ENCODE results near the gene CUZD1. TPM values are rescaled to one million over a fixed set of nuclear protein-coding genes. Genes with fewer than 3 reads are reported as not detected.
"Not testable (repeated sequence)": the region's sequence is repeated elsewhere in the genome, so short reads cannot be mapped to it uniquely, and the experiment has no call there.

CUZD1 gene
- total and polyA plus RNA-seq, 2 experiments from 2014 or later = 3.1 to 4.1 TPM

DNA sequence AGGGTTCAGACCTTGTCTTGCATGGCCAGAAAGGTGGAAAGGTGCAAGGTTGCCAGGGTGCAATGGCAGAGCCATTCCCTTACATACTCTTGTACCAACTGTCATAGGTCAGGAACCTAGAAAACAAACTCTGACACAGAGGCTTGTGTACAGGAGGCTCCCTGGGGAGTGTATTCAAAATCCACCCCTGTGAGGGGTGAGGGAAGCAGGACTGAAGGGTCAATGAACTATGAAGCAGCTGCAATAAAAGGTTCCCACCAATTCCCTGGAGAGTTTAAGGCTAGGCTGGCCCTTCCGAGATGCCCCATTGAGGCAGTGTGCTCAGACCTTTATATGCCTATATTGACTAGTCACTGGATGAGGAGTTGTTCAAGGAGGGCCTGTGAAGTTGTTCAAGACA, 13.9 kb upstream of the CUZD1 start:
- no peaks in the 10 kb centered on the region for H3K9me2 ChIP-seq (ENCODE audit: insufficient read depth)
- no peaks in the 10 kb centered on the region for H3K27me3 ChIP-seq (ENCODE audit: insufficient read depth)
- Mint-ChIP-seq H3K27me3 (ENCODE audit: insufficient read depth, low read depth, poor library complexity) (no peaks in the 10 kb centered on the region), H3K36me3 (ENCODE audit: low read depth) (peaks cover 5% of the 10 kb centered on the region; the same call in 1 of the 3 replicates), H3K4me1 (peaks cover 17% of the 10 kb centered on the region; the same call in 2 of the 3 replicates), H3K4me3 (no peak overlapping the region), H3K27ac (no peak overlapping the region), H3K9me3 (no peaks in the 10 kb centered on the region)
- DNase-seq (ENCODE audit: low spot score) = no peak
- no peak for ATAC-seq
- no peaks in the 10 kb centered on the region for H3F3A ChIP-seq (replicated peaks; ENCODE audit: low read depth)
- no peak overlapping the region for H3K27ac ChIP-seq (ENCODE audit: low read depth)
- no peak overlapping the region for H3K4me2 ChIP-seq
- peaks cover 18% of the 10 kb centered on the region for H4K20me1 ChIP-seq (replicated peaks; ENCODE audit: insufficient read depth)
- peaks cover 3% of the 10 kb centered on the region; the same call in 1 of the 2 replicates for H3K4me1 ChIP-seq (ENCODE audit: insufficient read depth)
- H2AFZ ChIP-seq = no peak overlapping the region
- peaks cover 71% of the 10 kb centered on the region for H3K79me2 ChIP-seq (replicated peaks; ENCODE audit: insufficient read depth)
- no peak overlapping the region for H3K4me3 ChIP-seq
- TF ChIP-seq POLR2AphosphoS5 (IDR thresholded peaks at IDR 0.05; ENCODE audit: low read depth) (no peak), ZNF114 (CRISPR knock-in tag; IDR thresholded peaks at IDR 0.05) (no peak), ZNF331 (CRISPR knock-in tag; IDR thresholded peaks at IDR 0.05; ENCODE audit: low read depth) (no peak), STAT1 (IDR thresholded peaks at IDR 0.05; ENCODE audit: unreplicated experiment) (no peak)
- TF ChIP-seq, protein P1, sequence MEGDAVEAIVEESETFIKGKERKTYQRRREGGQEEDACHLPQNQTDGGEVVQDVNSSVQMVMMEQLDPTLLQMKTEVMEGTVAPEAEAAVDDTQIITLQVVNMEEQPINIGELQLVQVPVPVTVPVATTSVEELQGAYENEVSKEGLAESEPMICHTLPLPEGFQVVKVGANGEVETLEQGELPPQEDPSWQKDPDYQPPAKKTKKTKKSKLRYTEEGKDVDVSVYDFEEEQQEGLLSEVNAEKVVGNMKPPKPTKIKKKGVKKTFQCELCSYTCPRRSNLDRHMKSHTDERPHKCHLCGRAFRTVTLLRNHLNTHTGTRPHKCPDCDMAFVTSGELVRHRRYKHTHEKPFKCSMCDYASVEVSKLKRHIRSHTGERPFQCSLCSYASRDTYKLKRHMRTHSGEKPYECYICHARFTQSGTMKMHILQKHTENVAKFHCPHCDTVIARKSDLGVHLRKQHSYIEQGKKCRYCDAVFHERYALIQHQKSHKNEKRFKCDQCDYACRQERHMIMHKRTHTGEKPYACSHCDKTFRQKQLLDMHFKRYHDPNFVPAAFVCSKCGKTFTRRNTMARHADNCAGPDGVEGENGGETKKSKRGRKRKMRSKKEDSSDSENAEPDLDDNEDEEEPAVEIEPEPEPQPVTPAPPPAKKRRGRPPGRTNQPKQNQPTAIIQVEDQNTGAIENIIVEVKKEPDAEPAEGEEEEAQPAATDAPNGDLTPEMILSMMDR (conservative IDR thresholded peaks at IDR 0.05; ENCODE audit: low read depth in 2 of 2) = no peak
- no peaks in the 10 kb centered on the region; the same call in 1 of the 2 replicates for H3K36me3 ChIP-seq (ENCODE audit: insufficient read depth)

DNA sequence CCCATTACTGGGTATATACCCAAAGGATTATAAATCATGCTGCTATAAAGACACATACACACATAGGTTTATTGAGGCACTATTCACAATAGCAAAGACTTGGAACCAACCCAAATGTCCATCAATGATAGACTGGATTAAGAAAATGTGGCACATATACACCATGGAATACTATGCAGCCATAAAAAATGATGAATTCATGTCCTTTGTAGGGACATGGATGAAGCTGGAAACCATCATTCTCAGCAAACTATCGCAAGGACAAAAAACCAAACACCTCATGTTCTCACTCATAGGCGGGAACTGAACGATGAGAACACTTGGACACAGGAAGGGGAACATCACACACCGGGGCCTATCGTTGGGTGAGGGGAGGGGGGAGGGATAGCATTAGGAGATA, 12.4 kb upstream of the CUZD1 start:
- not testable (repeated sequence) for H3K4me3 Mint-ChIP-seq; H2AFZ ChIP-seq; H3K9me3 Mint-ChIP-seq; H3K27me3 Mint-ChIP-seq (ENCODE audit: insufficient read depth, low read depth, poor library complexity); H3K36me3 ChIP-seq (ENCODE audit: insufficient read depth); H3K27ac Mint-ChIP-seq; DNase-seq (ENCODE audit: low spot score); H3K4me1 ChIP-seq (ENCODE audit: insufficient read depth); ATAC-seq; H3F3A ChIP-seq (replicated peaks; ENCODE audit: low read depth); H3K4me3 ChIP-seq; H3K27me3 ChIP-seq (ENCODE audit: insufficient read depth); H3K9me2 ChIP-seq (ENCODE audit: insufficient read depth); H3K4me2 ChIP-seq; H3K27ac ChIP-seq (ENCODE audit: low read depth)
- peaks cover 12% of the 10 kb centered on the region; the same call in 2 of the 3 replicates for H3K36me3 Mint-ChIP-seq (ENCODE audit: low read depth)
- H3K4me1 Mint-ChIP-seq = peaks cover 21% of the 10 kb centered on the region; the same call in 2 of the 3 replicates
- H4K20me1 ChIP-seq (replicated peaks; ENCODE audit: insufficient read depth) = peaks cover 22% of the 10 kb centered on the region
- H3K79me2 ChIP-seq (replicated peaks; ENCODE audit: insufficient read depth) = peaks cover 56% of the 10 kb centered on the region

DNA sequence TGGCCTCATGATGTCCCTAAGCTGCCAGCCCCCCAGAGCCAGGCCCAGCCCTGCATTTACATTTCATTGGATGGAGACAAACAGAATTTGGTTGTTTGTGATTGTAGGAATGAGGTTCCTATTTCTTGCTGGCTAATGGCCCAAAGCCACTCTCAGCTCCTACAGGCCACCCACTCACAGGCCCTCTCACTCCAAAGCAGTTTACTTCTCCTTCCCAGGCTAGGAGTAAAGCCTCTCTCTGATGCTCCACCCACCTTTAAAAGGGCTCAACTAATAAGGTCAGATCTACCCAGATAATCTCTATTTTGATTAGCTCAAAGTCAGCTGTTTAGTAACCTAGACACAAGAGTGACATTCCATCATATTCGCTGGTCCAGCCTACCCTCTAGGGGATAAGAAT, 11.2 kb upstream of the CUZD1 start:
- Histone ChIP-seq H3K9me2 (ENCODE audit: insufficient read depth) (no peaks in the 10 kb centered on the region), H3K4me3 (no peak overlapping the region), H3K36me3 (ENCODE audit: insufficient read depth) (no peaks in the 10 kb centered on the region; the same call in 1 of the 2 replicates), H3F3A (replicated peaks; ENCODE audit: low read depth) (no peaks in the 10 kb centered on the region), H3K79me2 (replicated peaks; ENCODE audit: insufficient read depth) (peaks cover 45% of the 10 kb centered on the region), H2AFZ (no peak overlapping the region), H4K20me1 (replicated peaks; ENCODE audit: insufficient read depth) (peaks cover 22% of the 10 kb centered on the region), H3K27me3 (ENCODE audit: insufficient read depth) (no peaks in the 10 kb centered on the region), H3K4me2 (0 out of 2 replicates have a peak overlapping the region, but pooled peaks have one; percentile 8), H3K4me1 (ENCODE audit: insufficient read depth) (peaks cover under 1% of the 10 kb centered on the region; the same call in 1 of the 2 replicates), H3K27ac (ENCODE audit: low read depth) (no peak overlapping the region)
- no peak for DNase-seq (ENCODE audit: low spot score)
- TF ChIP-seq POLR2AphosphoS5 (IDR thresholded peaks at IDR 0.05; ENCODE audit: low read depth) (no peak), ZNF114 (CRISPR knock-in tag; IDR thresholded peaks at IDR 0.05) (no peak), CREB1 (CRISPR knock-in tag; IDR thresholded peaks at IDR 0.05; ENCODE audit: low read depth) (no peak), EZH2 (IDR thresholded peaks at IDR 0.05; ENCODE audit: low read depth, unreplicated experiment) (no peak)
- TF ChIP-seq, protein P1 (conservative IDR thresholded peaks at IDR 0.05; ENCODE audit: low read depth in 2 of 2) = no peak
- Mint-ChIP-seq H3K4me1 (peaks cover 24% of the 10 kb centered on the region; the same call in 2 of the 3 replicates), H3K27me3 (ENCODE audit: insufficient read depth, low read depth, poor library complexity) (no peaks in the 10 kb centered on the region), H3K36me3 (ENCODE audit: low read depth) (peaks cover 13% of the 10 kb centered on the region; the same call in 2 of the 3 replicates), H3K27ac (no peak overlapping the region), H3K4me3 (no peak overlapping the region), H3K9me3 (no peaks in the 10 kb centered on the region)
- peak; percentile 46; the same call in 2 of the 3 replicates for ATAC-seq
